Left forelimb (tissue), 1 donor: ENCODE data around the gene GLI3.

Experiments
- DNase-seq: peaks from one replicate; pipeline ENCODE4 v3.0.0-alpha.2; 2018; ENCODE audit warnings: low spot score

GLI3 gene

DNA sequence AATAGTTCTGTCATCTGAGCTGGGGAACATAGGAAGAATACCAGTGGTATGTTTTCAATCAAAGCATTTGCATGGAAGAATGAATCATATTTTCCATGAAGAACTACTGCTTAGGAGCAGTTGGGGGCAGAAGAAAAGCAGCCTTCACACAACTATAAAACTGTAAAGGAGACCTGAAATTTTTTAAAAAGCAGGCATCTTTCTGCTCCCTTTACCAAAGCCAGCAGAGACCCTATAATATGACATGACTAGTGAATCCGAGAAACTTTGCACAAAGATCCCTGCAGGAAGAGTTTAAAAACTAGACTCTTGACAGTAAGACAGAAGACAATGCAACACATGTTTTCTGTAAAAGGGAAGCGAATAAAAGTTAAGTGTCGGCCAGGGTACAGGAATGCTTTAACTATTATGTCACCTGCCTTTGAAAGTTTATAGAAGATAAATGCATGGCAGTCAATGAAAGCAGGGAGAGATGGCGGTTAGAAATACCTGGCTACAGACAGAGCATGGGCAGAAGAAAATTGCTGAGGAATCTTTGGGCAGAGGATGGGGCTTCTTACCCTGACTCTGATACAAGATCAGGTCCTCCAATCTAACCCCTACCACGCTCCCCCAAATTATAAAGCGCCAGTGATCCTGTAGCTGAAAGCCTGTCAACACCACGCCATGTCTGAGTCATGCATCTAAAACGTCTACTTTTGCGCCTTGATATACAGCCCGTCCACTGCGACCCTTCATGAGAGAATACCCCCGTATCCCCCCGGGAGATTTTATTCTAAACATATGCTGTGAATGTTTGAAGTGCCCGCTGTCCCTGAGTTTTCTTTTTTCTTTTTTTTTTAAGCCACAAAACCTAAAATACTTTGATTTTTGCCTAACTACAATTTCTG, 93.1 kb downstream of the GLI3 start:
- no peak for DNase-seq

GRCh38 chr7:42142089-42142488, 94.9 kb downstream of the GLI3 start:
- DNase-seq, result no peak

DNA sequence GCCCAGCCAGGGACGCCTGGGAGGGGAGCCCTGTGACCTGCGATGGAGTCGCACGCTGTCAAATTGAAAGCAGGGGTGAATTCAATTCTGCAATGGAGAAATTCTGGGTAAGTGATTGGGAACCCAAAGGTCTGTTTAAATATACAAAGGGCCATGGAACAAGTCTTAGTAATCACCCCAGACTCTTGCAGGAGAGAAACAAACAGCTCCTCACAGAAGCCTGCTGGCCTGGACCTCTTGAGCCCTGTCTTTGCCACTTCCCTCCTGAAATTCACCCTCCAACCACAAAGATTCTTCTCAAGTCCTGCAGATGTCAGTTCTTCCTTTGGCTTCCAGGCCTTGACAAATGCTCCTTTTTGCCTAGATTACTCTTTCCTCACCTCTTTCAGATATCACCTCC, 97.3 kb downstream of the GLI3 start:
- DNase-seq, result no peak

DNA sequence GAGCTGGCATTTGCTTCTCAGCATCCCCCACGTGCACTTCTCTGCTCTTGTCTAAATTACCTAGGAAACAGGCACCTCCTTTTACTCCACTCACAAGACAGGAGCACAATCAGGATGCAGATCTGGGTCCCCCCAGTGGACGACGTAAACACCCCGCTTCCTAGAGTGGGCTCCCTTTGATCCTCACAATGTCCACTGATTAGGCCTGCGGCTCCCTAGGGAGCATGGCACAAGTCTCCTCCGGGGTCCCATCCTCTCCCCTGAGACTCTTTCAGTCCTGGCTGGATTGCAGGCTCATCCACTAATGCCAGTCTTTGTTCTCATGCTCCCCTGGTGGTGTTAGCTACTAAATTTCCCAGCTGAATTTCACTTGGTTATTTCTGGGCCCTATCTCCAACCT, 98.3 kb downstream of the GLI3 start:
- no peak for DNase-seq

GRCh38 chr7:42137941-42138340, 99.1 kb downstream of the GLI3 start:
- DNase-seq, result no peak

- DNase-seq, result no peak
Observed at GRCh38 chr7:42137431-42137830, 99.6 kb downstream of the GLI3 start.

DNA sequence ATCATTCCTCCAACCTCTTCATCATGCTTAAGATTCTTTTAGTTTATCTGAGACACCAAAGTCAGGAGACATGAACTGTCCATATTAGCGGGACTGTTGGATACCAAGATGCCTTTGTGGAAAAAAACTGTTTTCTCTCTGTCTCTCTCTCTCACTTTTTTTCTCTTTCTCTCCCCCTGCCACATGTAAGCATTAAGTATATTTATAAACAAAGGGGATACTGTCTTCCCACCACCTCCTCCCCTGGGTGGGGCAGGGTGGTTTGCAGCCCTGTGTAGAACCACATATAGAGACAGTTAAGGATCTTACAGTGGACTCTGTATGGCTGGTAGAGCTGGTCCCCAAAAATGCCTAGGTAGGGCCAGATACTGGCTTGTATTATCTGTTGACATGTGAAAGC, 101.3 kb downstream of the GLI3 start:
- DNase-seq, result no peak

DNA sequence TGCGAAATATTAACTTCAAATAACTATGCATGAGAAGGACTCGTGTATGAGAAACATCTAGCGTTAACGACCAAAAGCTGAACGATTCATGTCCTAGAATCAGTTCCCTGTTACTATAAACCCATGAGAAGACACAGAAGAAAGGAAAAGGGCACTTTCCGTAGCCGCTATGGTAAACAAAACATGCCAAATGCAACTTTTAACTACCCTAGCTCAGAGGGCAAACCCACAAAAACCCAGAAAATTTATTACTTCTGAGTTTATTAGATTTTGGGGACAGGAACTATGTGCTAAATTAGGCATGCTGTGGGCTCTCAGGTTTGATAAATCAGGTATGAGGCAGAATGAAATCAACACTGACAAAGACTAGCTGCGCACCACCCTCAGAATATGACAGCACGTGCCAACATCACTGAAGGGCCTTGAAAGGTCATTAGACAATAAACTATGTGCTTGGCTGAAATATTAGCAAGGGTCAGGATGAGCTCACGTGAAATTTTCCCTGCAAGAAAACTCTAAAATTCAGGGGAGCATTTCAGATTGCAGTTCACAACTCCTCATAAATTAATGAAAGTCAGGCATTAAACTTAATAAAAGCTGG, 102.6 kb downstream of the GLI3 start:
- no peak for DNase-seq

GRCh38 chr7:42133321-42133720, 103.7 kb downstream of the GLI3 start:
- no peak for DNase-seq

DNA sequence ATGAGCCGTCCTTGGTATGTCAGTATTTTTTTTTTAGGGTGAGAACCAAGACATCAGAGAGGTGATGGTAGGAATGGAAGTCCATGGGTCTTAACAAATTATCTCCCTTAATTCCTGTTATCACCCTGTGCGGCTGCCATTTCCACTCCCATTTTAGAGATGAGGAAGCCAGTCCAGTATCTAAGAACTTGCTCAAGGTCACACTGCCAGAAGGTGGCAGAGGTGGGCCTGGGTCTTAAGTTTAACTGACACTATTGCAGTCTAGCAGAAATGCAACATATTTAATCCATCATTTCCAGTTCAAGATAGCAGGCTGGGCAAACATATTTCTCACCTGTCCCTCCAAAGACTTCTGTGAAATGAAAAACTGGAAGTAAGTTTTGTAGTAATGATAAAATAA, 108.3 kb downstream of the GLI3 start:
- no peak for DNase-seq

GRCh38 chr7:42127232-42127622, 109.8 kb downstream of the GLI3 start:
- DNase-seq, result no peak

DNA sequence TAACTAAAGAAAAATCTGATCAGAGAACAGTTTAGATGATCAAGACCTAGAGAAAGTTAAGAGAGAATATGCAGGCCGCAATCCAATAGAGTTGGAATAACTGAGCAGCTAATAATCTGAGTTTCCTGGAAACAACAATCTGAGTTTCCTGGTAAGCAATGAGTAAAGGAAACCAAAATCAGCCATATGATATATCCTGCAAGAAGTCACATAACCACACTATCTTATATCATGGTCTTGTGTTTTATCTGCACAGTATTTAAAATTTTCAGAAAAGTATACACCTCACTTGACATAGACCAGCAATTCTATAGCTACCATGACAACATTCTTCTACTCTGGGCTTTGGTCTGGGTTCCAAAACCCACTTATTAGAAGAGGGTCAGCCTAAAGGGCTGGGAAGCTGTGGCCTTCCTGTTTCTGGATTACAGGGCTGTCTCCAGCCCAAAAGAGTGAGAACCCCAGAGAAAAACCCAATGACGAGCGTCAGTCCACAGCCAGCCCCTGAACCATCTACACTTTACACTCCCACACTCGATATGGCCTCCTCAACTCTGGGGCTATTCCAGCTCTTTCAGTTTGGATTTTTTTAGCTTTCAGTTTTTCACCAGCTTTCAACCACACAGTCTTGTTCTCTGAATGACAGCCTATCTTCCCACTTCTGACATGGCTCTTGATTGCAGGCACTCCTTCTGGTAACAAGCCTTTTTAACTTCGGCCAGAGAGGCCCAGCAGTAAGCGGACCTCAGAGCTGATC, 110.4 kb downstream of the GLI3 start:
- no peak for DNase-seq

- DNase-seq, result no peak
Observed at GRCh38 chr7:42125321-42125720, 111.7 kb downstream of the GLI3 start.

- no peak for DNase-seq
Observed at GRCh38 chr7:42123716-42124115, 113.3 kb downstream of the GLI3 start.

GRCh38 chr7:42120191-42120590, 116.8 kb downstream of the GLI3 start:
- DNase-seq, result no peak

- DNase-seq, result no peak
Observed at GRCh38 chr7:42117201-42117600, 119.8 kb downstream of the GLI3 start.

DNA sequence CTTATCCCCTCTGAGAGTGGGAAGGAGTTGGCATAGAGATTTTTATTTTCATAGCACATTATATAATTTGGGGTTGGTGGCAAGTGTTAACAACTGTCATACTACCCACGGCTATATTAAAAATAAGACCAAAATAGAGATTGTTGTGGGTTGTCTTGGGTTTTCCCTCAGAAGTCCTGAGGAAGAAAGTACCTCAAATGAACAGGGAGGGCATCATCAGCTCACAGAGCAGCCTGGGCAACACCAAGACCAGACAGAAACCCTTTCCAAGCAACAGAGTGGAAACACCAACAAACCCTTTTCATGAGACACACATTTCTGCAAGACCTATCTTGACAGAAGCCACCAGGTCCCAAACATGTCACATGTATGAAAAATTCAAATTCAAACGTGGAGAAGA, 121.2 kb downstream of the GLI3 start:
- DNase-seq, result no peak

DNA sequence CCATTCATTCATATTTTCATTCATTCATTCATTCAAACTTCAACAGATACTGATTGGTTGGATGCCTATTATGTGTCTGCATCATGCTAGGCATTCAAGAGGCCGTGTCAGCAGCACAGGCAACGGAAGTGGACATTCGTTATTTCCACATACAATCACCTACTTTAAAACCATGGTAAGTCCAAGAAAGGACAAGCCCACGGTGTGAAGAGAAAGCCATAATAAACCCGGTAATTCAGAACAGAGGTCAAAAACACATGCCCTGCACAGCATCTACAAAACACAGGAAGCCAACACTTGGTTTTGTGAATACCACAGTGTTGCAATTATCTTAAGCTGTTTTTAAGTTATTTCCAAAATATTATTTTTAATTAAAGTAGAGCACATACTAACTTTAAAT, 126.7 kb downstream of the GLI3 start:
- DNase-seq, result no peak

DNA sequence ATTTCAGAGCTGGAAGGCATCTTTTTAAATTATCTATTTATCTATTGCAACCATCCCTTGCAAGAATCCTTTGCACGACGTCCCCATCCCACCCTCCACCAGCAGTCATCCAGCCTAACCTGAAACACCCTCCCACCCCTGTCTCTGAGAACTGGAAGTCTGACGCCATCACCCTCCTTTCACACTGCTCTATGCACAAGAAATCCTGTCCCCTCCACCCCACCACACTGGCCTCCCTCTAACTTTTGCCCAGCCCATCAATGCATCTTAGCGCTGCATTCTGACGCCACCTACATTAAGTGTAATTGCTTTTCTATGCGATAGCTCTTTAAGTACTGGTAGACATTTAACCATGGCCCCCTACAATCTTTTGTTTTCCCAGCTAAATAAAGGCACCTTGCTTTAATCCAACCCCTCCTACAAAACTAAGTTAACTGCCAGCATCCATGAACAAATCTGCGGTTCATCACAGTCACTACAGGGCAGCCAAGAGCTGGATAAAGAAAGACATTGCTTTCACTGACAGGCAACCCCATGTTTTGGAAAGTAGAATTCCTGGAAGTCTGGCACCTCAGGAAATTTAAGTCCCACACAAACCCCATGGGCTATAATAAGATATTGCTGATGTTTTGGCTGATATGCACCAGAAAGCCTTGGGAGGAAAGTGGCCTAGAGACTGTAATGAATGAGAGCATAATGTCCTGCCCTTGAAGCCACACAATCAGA, 128.0 kb downstream of the GLI3 start:
- no peak for DNase-seq

GRCh38 chr7:42107484-42108240, 129.3 kb downstream of the GLI3 start:
- DNase-seq, result no peak

DNA sequence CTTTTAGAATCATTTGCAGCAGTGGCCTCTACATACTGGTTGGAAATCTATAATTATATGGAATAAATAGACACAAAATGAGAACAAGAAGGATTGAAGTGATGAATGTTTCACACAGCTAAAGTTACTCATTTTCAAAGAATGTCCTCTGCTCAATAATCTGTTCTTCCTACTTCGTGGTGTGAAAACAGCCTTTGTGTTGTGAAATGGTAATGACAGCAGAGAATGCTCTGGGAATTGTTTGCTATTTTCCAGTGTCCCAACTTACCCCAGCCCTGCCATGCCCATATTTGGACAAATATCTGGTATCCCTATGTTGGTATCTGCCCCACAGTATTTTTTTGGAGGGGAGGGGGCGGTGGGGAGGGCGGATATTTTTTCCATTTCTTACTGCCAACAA, 130.4 kb downstream of the GLI3 start:
- DNase-seq, result no peak
